ENCODE results near the gene ZNF785. TPM values are rescaled to one million over a fixed set of nuclear protein-coding genes. Genes with fewer than 3 reads are reported as not detected.

ZNF785 gene
- total and polyA plus RNA-seq, 2 of the 13 experiments (the other 11 are each of a cell fraction or from before 2014, with no cell fraction given): 0.01 TPM; not detected in 1

GRCh38 chr16:30534368-30535105 lies 51.0 kb downstream of the ZNF785 start, which contains the start of gene ZNF747 (continued):
- TF ChIP-seq HNRNPL (IDR thresholded peaks at IDR 0.05; ENCODE audit: low read depth, low read length): peak; percentile 77; the same call in 1 of the 2 replicates
- TF ChIP-seq ZNF713 (CRISPR knock-in tag; IDR thresholded peaks at IDR 0.05): no peak
- TF ChIP-seq ZHX2 (IDR thresholded peaks at IDR 0.05; ENCODE audit: low read depth): peak; percentile 100
- TF ChIP-seq ZHX2 (CRISPR knock-in tag; IDR thresholded peaks at IDR 0.05; ENCODE audit: borderline replicate concordance): peak; percentile 83; the same call in 1 of the 2 replicates
- TF ChIP-seq ZNF770 (CRISPR knock-in tag; IDR thresholded peaks at IDR 0.05): peak; percentile 53
- TF ChIP-seq HMGXB4 (CRISPR knock-in tag; IDR thresholded peaks at IDR 0.05; ENCODE audit: borderline replicate concordance in 1 of 2, low read depth in 1 of 2): peak; percentile 91 to 97
- no peak; the same call in 1 of the 2 replicates for TF ChIP-seq TOPORS (CRISPR knock-in tag; IDR thresholded peaks at IDR 0.05)
- no peak; the same call in 1 of the 2 replicates for TF ChIP-seq ZNF3 (CRISPR knock-in tag; IDR thresholded peaks at IDR 0.05)
- no peak; the same call in none of the 2 replicates for TF ChIP-seq ARID5B (CRISPR knock-in tag; IDR thresholded peaks at IDR 0.05)
- TF ChIP-seq ARNT (IDR thresholded peaks at IDR 0.05): no peak
- peak; percentile 88 for TF ChIP-seq ZNF777 (CRISPR knock-in tag; IDR thresholded peaks at IDR 0.05)
- no peak for TF ChIP-seq HMG20B (CRISPR knock-in tag; conservative IDR thresholded peaks at IDR 0.05)
- no peak for TF ChIP-seq PBX2 (CRISPR knock-in tag; IDR thresholded peaks at IDR 0.05)
